Inferior parietal cortex (tissue), 1 donor: ENCODE data around the gene CEP85.
"Not testable (repeated sequence)": the region's sequence is repeated elsewhere in the genome, so short reads cannot be mapped to it uniquely, and the experiment has no call there.

Experiments used
- DNase-seq: peaks from one replicate; pipeline ENCODE4 v3.0.0-alpha.2; 2016; ENCODE audit errors: extremely low spot score

CEP85 gene

DNA sequence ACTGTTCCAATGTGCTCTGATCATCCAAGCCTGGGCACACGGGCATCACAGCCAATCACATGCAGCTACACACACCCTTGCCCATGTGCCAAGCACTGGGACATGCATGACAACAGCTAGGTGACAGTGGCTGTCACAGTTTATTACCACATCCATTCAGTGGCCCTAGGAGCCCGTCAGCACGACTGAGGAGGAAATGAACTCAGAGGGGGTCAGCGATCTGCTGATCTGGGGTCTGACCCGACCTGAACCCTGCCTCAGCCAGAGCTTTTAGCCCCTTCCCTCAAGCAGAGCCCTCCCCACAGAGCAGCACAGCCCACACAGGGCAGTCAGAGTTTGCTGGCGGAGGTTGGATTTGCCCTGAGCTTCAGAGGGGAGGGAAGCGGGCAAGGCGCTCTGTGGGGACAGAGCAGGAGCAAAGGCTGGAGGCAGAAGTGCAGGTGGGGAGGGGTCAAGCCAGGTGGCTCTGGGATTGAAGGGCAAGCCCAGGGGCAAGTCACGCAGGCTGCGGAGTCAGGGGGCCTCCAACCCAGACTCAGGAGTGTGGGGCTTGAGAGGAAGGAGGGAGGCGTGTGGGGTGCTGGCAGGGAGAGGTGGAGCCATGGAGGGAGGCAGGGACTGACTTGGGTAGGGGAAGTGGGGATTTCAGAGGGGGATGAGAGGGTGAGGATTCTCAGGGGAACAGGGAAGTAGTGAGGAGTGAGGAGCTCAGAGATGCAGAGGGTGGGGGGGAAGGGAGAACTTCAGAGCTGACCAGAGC, 56.3 kb downstream of the CEP85 start:
- DNase-seq = no peak

DNA sequence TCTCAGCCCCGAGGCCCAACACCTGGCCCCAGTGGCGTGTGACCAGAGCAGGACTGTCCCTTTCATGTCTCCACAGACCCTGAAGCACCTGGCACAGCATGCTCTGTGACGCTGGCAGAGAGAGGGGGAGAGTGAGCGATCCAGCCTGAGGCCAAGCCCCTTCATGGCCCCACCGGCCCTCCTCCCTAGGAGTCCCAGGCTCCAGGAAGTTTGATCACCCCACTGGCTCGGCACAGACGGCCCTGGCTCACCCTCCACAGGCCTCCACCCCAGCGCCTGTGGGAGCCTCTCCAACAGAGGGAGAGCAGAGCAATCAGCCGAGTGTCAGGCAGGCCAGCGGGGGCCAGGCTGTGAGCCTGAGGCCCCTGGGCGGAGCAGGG, 56.9 kb downstream of the CEP85 start:
- DNase-seq = no peak

DNA sequence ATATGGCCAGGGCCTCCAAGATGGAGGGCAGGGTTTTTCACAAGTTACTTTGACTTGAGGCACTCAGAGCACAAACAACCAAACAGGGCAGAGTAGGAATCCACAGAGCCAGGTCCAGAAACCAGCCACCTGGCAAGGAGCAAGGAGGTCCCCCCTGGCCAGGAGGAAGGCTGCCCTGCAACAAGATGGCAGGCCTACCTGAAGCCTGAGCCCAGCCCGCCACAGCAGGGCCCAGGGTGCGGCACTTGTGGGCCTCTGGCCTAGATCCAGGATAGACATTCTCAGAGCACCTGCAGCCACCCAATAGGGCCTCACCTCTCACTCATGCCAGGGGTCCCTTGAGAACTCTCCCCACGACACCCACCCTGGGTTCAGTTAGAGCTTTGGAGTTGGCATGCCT, 57.4 kb downstream of the CEP85 start:
- no peak for DNase-seq

DNA sequence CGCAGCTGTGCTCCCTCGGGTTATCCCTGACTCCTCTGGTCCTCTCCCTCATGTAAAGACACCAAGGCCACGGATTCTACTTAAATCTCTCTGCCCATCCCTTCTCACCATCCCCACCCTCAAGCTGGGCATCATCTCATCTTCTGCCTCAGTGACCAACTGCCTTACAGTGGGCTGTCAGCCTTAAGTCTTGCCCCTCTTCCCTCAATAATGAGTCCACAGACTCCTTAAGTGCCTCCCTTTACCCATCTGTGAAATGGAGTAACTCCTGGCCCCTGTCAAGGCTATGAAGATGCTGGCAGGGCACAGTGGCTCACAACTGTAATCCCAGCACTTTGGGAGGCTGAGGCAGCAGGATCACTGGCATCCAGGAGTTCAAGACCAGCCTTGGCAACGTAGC, 57.9 kb downstream of the CEP85 start:
- DNase-seq = no peak

DNA sequence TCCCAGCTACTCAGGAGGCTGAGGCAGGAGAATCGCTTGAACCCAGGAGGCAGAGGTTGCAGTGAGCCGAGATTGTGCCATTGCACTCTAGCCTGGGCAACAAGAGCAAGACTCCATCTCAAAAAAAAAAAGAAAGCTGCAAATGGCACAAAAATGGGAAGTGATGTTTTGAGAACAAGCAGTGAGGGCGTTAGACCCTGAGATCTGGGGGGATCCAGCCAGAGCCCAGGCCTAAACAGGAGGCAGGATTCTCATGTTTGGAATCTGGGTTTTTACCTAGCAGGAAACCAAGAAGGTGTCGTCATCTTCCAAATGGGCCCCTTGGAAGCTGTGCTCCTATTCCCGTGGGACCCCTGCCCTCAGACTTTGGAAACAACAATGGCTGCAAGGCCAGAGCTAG, 58.7 kb downstream of the CEP85 start:
- not testable (repeated sequence) for DNase-seq

DNA sequence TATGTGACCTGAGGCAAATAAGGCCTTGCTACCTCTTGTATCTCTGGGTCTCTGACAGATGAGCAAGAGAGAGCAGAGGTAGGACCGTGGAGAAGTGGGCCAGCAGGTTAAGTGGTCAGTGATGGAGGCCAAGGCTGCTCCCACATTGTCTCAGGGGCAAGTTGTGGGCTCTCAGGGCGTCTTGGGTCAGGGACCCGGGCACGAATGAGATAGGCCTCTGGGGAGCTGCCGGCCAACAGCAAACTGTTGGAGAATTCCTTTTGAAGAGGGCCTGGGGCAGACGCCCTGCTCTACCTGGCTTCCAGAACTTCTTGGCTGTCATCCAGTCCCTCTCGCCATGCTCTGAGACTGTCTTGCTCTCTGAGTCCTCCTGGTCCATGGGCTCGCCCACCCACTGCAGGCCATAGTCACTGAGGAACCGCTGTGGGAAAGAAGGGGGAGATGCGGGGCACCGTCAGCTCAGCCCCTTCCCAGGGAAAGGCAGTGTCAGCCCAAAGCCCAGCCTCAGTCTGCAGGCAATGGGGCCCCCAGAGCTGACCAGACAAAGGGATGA, 60.0 kb downstream of the CEP85 start:
- no peak for DNase-seq

DNA sequence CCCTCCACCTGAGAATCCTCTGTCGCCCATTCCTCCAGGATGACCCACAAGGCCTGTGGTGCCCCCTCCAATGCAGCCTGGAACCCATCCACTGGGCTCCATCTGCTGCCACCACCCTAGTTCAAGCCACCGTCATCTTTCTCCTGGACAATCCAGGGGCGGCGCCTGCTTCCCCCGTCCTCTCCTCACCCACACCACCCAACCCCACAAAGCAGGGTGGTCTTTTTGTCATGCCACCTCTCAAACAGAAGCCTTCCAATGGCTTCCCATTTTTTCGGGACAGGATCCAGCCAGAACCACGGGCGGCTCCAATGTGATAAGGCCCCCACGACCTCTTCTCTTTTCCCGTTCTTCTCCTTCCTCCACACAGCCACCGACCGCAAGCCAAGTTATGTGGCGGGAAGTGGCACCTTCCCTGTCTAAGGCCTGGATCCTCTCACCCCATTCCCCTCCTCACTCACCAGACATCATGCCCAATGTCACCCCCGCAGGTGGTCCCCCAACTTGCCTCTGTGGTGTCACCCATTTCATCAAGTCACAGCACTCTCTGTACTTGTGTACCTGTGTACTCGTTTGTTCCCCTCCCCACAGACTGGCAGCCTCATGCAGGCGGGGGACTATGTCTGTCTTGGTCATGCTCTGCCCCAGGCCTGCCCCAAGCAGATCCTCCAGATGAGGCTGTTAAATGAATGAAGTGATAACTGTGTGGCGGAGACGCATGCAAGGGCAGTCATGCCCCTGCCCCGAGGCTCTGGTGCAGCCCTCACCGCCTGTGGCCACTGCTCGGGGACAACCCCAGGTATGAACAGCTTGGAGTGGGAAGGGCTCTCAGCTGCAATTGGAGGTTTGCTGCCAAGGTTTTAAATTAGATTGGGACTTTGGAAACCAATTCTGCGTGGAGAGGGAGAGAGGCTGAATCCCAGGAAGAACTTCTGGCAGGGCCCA, 61.5 kb downstream of the CEP85 start:
- DNase-seq = no peak

DNA sequence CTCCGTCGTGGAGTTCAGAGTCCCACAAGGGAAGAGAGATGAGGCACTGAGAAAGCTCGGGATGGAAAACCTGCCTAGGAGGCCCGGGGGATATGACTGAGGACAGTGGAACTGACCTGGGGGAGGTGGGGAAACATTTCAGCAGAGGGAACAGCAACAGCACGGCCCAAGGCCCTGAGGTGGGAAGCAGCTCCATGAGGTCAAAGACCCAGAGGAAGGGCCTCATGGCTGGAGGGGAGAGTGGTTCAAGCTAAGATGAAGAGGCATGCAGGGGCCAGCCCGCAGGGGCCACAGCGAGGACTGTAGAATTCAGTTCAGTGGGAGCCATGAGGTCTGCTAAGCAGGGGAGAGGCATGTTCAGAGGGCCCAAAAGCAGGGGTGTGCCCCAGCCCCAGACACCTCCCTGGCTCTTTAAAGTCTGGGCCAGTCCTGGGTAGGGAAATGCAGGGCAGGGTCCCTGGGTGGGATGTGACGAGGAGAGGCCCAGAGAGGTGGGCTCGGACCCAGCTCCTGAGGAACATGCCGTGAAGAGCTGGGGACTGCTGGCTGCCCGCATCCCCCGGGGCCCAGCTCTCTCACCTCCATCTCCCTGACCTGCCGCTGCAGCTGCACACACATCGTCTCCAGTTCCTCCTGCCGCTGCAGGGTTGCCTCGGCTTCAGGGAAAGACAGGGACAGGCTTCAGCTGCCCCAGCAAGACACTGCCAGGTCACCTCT, 62.5 kb downstream of the CEP85 start:
- no peak for DNase-seq

DNA sequence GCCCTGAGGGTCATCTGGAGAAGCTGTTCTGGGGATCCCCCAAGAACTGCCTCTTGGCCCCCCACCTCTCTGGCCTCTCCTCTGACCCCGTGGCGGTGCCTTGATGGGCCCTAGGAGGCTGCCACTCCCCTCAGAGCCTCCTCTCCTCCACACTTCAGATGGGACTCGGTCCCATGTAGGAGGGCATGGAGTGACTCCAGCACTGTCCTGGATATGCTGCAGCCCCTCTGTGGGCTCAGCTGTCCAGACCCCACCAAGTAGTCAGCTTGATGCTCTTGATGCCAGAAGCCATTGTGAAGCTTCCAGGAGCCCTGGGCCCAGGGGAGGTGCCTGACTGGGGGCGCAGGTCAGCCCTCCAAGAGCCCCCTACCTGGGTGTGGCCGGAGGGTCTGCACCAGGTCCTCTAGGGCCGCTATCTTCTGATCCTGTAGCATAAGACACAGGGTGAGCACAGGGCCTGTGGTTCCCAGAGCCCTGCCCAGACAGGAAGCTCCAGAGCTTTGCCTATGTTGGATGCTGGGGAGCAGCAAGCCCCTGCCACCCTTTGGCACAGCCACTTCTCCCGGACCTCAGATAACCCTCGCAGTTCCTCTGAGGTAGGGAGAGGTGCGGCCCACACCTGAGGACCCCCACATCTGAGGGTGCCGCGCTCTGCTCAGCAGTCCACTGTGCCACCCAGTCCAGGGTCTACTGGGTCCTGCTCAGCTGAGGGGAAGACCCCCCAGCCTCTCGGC, 63.2 kb downstream of the CEP85 start:
- no peak for DNase-seq

DNA sequence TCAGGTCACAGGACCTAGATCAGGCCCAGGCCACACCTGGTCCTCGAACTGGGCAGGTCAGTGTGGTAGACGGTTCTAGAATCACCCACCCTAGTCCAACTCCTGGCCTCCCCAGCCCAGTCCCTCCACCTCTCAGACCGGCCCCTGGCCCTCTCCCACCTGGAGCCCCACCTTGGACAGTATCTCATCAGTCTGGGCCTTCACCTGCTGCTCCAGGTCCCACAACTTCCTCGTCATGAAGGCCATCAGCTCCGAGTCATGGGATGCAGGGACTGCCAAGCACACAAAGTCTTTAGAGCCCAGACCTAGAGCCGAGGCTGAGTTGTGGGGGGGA, 63.8 kb downstream of the CEP85 start:
- no peak for DNase-seq

DNA sequence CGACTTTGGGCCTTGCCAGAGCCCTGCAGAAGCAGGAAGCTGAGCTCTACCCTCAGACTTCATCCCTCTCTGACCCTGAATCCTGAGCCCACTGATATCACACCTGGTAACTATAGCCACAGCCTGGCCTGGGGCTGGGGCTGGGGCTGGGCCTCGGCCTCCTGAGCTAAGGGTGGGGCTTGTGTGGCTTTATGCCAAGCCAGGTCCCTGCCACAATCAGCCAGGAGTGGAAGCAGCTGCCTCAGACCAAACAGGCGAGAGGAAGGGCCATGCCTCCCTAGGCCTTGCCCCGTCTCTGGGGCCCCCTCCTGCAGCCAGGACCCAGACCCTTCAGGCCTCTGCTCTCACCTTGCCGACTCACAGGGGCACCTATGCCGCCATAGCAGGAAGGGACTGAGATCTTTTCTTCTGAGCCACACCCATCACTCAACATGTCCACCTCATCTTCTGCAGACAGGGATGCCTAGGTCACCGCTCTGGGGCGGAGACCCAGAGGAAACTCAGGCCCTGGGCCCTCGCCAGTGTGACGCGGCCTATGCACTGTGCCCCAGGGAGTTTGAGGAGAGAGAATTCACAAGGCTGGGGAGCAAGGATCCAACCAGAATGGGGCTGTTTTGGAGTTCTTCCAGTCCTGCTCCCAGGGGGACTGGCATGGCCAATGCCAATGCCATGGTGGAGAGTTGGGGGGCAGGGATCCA, 66.7 kb downstream of the CEP85 start:
- no peak for DNase-seq

DNA sequence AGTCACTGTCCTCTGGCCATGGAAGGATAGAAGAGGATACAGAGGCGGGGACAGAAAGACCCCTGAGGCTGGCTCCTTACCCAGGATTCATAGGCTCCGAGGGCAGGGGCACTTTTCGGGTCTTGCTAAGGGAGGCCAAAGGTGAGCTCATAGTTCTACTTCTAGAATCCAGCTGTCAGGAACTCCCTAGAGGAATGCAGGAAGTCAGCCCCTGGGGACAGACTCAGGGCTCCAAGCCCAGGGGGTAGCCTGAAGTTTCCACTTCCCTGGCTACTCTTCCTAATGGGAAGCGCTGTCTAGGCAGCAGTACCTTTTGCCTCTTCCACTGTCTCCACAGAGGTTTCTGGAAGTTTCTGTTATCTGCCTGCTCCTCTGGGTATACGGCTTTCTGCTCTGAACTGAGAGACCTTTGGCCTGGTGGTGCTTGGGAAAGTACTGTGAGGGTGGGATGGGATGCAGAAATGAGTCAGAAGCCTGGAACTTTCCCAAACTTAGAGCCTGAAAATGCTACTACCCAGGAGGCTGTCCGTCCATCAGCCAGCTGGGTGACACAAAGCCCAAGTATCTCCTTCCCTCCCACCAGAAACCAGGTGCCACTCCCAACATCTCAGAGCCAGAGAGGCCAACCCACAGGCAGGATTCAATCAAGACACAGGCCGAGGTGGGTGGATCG, 68.9 kb downstream of the CEP85 start:
- DNase-seq = no peak

DNA sequence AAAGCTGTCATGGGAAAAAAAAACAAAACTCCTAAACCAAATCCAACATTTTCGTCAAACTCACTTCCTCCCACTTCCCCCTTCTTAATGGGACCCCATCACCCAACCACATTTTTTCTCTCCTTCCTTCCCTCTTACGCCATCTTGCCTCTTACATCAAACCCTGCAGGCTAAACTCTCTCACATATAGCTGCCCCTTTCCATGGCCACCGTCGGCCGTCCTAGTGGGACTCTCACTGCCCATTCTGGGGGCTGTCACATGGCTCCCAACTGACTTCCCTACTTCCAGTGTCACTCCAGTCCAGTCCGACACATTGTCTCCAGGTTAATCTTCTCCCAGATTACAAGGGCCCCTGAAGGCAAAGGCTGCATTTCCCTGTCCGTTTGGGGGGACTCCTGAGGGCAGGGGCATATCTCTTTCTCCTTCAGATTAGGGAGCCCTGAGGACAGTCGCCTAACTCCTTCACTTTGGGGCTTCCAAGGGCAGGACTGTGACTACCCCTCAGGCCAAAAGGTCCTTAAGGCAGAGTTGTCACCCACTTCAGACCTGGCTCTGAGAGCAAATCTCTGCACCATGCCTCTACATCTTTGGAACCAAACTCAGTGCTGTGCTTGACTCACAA, 71.8 kb downstream of the CEP85 start:
- no peak for DNase-seq

DNA sequence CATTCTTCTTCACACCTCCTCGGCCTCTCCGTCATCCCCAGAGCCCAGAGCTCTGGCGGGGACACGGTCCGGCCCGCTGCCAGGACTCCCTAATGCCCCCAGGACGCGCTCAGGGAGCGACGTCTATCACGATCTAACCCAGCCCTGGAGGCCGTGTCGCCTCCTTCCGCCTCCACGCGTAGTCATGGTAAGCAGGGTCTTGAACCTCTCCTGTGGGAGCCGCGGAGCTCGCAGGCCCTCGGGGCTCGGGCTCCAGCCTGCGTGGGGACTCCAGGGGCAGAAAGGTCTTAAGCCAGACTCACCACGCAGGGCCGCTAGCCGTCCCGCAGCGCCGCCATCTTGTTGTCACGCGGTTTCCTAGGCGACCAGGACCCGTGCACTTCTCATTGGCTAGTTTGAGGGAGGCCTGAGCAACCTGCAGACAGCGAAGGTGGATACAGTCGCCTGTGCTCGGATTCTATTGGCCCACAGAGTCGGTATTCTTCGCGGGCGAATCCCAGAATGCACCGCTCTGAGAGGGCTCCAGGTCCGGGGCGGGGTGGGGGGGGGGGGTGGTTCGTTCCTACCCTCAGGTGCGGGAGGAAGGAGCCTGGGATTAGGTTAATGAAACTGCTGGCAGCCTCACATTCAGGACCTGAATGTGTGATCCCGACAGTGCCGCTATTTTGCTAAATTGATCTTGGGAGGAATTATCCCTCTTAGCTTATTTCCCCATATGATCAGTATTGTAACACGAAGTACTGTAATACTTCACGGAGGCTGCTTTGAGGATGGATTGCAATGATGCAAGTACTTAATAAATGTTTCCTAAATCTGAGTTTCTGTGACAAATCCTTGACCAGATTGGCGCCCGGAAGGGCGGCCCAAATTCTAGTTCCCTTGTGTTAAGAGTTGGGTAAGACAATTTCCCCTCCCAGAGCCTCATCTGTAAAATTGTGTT, 72.6 kb downstream of the CEP85 start, which contains the start of gene UBXN11:
TSS of gene UBXN11 (minus strand) at position 347 of the 940 bp plus-strand sequence. CDS start 3,753 bp downstream, outside the sequence.
- DNase-seq = peak; percentile 91

DNA sequence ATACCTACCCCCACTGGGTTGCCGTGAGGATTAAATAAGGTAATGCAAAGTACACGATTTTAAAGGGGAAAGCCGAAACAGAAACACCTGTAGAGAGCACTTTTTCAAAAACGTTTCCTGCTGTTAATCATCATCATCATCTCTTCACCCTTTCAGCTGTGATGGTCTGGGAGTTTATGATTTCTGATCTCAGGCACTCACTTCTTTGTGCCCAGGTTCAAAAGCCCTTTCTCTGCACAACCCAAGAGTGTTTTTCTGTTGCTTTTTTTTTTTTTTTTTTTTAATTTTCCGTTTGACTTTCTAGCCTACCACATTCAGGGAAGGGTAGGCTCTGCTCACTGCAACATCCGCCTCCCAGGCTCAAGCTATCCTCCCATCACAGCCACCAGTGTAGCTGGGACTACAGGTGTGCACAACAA, 73.4 kb downstream of the CEP85 start:
- DNase-seq = no peak

DNA sequence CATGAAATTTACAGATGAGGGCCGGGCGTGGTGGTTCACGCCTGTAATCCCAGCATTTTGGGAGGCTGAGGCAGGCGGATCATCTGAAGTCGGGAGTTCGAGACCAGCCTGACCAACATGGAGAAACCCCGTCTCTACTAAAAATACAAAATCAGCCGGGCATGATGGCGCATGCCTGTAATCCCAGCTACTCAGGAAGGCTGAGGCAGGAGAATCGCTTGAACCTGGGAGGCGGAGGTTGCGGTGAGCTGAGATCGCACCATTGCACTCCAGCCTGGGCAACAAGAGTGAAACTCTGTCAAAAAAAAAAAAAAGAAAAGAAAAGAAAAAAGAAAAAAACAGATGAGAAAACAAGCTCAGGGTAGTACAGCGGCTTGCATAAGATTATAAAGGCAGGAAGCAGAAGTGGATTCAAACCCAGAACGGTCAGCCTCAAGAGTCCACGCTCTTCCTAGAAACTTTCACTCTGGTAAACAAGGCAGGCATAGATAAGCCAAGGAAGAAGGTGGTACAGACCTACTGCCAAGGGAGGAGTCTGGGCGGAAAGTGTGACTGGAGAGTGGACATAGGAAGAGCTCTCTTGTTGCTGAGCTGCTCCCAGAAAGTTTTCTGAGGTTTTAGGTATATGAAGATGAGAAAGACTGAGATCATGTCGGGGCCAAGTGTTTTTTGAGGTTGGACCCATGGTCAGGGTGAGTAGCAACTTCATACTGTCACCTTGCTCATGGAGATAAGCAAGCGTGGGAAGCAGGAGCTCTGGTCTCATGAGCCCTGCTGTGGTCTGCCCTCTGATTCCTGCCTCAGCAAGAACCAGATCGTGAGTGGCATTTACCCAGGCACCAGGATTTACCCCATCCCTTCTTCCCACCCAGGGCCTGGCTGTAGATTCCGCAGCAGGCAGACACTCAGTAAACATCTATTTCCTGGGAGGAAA, 74.2 kb downstream of the CEP85 start:
- DNase-seq = not testable (repeated sequence)

DNA sequence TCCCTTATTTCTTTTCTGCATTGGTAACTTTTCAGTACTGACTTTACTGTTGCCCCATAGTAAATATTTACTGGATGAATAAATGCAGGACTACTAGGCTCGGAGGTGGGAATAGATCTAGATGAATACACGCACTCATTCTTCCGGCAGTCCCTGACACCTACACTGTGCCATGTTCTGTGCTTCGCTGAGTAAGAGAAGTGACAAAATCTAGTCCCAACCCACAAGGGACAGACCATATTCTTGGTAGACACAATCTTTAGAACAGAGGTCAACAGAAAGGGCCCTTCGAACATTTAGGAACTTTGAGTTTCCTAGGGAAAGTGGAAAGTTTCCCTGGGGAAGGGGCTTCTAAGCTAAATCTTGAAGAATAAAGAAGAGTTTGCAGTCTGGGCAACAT, 80.5 kb downstream of the CEP85 start:
- DNase-seq = no peak
